GM19238 (cell line): ENCODE results near the gene RSPH1.

Experiments used
- DNase-seq: peaks from one replicate; pipeline ENCODE4 v3.0.0; 2011; ENCODE audit warnings: low spot score; ENCODE audit not compliant: insufficient read length

Gene RSPH1

GRCh38 chr21:42496120-42496838, at the start of gene RSPH1:
Gene RSPH1, minus strand, starts transcription at chr21:42496224. Its CDS starts 38 bp downstream, at chr21:42496186.
- peak; percentile 97 for DNase-seq

GRCh38 chr21:42545745-42546144, 49.7 kb upstream of the RSPH1 start:
- DNase-seq, result no peak

DNA sequence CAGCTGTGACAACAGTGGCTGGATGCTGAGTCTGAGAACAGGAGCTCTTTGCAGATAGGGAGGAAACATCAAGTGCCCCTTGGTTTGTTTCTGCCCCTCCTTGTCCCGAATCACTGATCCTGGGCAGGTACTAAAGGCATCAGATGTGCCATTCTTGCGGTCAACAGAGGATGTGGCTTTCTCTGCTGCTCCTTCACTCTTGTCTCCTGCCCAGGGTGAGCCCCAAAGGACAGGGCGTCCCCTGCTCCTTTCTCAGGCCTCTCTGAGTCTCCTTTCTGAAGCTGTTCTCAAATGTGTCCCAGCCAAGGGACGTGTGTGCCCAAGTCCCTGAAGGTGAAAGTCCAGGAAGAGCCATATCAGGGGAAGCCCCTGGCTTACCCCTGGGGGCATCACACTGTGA, 49.3 kb upstream of the RSPH1 start:
- no peak for DNase-seq

- no peak for DNase-seq
Measured at GRCh38 chr21:42544544-42544943, 48.5 kb upstream of the RSPH1 start.

- no peak for DNase-seq
Measured at GRCh38 chr21:42543106-42543847, 47.3 kb upstream of the RSPH1 start.

DNA sequence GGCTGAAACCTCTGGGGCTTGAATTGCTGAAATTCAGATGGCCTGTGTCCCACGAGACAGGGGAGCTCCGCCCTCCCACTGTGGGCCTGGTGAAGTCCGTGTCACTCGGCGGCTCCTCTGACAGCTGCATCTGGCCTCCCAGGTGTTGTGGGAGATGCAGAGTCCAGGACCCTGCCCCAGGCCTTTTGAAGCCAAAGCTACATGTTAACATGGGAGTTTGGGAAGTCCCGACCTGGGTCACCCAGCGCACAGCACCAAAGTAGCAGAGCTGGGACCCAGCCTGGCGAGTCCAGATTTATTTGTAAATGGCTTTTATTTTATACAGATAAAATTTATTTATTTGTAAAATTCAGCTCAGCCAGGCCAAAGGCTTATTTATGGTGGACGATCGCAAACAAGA, 46.6 kb upstream of the RSPH1 start:
- DNase-seq, result no peak

DNA sequence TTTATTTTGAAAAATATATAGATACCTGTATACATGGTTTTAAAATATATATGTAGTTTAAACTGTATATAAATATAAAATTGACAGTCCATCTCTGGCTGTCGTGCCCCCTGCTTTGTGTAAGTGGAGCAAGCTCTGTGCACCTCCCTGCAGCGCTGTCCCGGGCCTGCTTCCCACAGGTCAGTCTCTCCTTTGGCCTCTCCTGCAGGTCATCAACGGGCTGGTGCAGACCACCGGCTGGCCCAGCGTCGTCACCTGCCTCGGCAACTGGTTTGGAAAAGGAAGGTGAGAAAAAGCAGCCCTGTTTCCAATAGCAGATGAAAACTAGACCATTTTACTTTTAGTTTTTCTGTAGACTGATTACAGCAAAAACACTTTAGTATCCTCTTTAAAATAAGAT, 46.2 kb upstream of the RSPH1 start:
- DNase-seq, result no peak

GRCh38 chr21:42541618-42542017, 45.6 kb upstream of the RSPH1 start:
- DNase-seq, result no peak

GRCh38 chr21:42541174-42541573, 45.1 kb upstream of the RSPH1 start:
- DNase-seq, result no peak

DNA sequence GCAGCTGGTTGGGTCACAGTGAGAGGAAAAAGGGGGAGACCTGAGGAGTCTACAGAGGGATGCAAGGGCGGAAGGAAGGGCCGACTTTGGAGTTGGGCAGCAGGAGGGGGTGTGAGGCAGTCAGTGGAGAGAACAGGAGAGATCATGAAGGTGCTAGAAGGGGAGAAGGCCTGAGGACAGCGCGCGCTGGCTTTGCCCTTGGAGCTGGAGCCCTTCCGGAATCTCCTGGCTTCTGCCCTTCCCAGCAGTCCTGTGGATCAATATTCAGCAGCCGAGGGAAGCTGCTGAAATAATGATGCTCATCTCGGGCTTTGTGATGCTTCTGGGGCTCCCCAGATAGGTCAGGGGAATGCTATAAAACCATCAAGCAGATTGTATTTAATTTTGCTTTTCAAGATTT, 44.4 kb upstream of the RSPH1 start:
- DNase-seq, result no peak

DNA sequence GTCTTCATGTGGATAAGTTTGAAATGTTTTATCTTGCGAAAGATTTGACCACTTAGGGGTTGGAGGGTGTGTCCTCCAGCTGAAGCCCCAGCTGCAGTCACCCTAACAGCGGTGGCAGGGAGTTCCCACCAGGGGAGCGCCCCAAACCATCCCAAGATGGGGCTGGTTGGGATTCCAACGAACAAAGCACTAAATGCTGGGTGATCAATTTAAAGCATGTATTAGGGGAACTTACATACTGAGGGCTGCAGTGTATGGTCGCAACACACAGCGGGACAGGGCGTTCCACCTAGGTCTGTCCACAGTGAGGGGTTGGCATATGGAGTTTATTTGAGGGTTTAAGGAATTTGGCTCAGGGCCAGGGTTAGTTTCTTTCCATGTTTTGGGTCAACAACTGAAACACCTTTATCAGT, 43.9 kb upstream of the RSPH1 start:
- no peak for DNase-seq

DNA sequence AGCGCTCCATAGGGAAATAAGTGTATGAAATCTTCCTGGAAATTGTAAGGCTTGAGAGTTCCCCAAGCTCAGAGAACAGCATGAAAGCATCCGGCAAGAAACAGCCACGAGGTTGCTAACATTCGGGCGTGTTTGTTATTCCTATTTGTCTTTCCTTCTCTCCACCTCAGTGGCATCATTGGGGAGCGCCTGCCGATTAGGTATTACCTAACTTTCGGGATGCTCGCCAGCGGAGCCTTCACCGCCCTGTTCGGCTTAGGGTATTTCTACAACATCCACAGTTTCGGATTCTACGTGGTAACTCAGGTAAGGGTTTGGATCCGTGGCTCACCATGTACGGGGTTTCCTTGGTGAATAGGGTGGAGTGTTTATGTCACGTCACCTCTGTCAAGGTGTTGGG, 43.3 kb upstream of the RSPH1 start:
- DNase-seq, result no peak

DNA sequence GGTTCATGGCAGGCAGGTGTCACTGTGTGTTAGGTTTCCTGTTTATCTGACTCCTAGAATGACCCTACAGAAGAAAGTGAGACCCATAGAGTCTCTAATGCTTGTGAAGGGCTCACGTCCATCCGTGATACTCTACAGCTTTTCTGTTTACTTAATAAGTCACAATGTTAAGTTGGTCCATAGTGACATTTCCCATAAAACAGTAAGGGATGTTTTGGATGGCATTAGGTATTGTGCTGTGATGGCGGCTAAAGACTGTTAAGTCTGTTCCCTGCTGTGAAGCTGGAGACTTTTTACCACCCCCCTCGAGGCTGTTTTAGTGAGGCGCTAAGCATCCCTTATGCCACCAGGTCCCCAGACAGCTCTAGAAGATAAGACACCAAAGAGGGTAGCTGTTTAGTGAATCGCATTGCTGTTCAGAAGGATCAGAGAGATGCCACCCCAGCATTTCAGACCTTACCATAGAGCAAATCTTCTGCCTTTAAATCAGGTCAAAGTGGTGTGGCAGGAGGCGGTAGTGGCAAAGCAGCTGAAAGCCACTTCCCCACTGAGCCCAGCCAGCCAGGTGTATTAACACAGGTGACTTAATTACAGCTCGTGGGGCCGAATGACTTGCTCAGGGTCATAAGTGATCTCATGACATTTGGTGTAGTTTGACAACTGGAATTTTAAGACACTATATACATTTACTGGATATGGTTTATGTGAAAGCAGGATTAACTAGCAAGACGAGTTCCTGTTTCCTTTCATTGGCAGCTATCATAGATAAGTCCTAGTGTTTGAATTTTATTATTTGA, 42.7 kb upstream of the RSPH1 start:
- DNase-seq, result no peak

- peak; percentile 52 for DNase-seq
Measured at GRCh38 chr21:42537106-42537742, 41.2 kb upstream of the RSPH1 start.

GRCh38 chr21:42536601-42537000, 40.6 kb upstream of the RSPH1 start:
- DNase-seq, result no peak

DNA sequence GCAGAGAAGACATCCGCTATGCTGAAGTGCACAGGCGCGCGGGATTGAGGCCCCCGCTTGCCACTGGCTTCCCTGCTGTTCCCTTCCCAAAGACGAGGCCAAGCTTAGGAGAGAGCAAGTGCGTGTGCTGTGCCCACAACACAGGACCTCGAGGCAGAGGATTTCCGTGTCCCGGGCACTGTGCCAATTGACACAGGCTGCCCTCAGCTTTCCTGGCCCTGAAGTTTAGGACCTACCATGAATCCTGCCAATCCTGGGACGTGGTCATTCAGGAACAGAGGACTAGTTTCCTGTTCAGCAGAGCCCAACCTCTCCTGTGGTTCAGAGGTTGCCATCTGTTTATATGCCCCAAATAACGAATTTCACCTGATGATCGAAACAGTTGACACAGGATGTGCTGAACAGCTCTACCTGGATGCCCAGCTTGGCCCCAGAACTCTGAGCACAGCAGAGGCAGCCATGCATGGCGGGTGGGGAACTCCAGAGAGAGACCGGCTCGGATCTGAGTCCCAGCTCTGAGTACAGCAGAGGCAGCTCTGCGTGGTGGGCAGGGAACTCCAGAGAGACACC, 39.7 kb upstream of the RSPH1 start:
- peak; percentile 73 for DNase-seq

DNA sequence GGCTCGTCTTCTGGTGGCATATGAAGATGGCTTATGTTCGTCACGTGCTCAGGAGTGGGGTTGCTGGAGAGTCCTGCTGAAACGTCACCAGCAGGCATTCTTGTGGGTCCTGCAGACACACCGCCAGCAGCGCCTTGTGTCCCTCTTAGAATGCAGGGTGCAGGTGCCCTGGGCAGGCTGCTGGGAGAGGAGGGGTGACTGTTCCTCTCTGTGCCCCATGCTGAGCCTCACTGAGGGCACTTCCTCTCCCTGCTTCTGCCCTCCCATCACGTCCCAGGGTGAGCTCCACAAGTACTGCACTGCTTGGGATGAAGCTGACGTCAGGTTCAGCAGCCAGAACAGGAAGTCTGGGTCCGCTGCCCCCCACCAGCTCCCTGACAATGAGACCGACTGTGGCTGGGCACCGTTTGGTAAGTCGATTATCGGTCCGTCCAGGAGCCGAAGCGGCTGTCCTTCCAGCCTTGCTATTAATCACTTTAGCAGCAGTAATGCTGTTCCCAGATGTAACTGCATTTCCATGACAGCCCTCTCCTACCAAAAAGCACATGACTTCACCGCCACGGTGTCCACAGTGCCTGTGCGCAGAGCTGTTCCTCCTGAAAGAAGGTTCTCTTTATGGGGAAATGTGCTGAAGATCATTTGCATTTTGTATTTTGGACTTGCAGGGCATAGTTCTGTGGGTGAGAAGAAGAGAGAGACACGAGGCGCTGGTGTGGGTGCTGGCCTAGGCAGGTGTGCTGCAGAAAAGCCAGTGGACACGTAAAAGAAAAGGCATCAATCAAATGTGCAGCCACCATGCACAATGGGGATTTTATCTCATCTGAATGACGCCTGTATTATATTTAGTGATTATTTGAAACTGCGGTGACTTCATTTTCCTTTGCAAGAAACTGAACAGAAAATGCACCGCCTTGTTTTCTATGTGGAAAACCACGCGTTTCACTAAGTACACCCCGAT, 38.7 kb upstream of the RSPH1 start:
- peak; percentile 28 for DNase-seq

DNA sequence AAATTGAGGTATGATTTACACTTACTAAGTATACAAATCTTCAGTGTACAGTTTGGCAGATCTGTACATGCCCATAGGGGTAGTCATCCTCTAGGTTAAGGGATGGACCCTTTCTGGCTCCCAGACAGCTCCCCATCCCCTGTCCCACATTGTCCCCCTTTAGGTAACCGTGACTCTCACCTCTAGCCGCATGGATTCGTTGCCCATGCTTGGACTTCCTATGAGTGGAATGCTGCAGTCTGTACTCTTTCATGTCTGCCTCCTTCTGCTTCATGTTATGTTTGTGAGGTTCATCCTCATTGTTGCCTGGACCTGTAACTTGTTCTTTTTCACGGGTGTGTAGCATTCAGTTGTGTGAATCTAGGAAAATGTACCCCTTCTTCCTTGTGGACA, 37.9 kb upstream of the RSPH1 start:
- no peak for DNase-seq

DNA sequence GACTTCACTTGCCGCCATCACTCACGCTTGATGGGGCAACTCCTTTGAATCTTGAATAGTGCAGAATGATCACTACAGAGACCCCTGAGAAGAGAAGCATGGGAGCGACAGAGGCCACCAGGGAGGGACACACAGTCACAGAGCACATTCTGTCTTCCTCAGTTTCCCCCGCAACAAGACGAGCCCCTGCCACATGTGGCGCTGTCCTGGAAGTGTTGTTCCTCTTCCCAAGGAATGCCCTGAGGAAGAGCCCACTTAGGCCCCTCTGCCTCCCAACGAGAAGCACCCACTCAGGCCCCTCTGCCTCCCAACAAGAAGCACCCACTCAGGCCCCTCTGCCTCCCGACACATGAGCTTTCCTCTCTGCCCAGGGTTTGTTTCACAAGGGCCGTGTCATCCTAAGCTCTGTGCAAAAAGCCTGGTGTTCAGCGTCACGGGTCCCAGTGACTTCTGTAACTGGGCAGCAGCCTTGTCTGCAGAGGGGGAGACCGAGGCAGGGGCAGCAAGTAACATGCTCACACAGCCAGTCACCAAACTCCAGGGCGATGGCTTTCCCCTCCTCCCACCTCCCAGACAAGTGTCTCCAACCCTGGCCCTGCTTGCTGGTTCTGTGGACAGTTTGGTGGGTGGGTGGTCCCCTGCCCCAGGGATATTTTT, 37.4 kb upstream of the RSPH1 start:
- no peak for DNase-seq
